Type B pancreatic cell (in vitro differentiated cells): ENCODE results near the gene INSYN1. TPM values are rescaled to one million over a fixed set of nuclear protein-coding genes. Genes with fewer than 3 reads are reported as not detected.
A peak's percentile ranks its signal among the peaks of the same experiment; 100 is the strongest.

ENCODE experiments used
- DNase-seq: peaks from one replicate; pipeline ENCODE4 v3.0.0; 2021; ENCODE audit warnings: mixed read lengths; ENCODE audit not compliant: unreplicated experiment; ENCODE audit errors: extremely low spot score
- H3K27ac Mint-ChIP-seq: 2 replicates; pipeline ENCODE4 v1.8.0; 2021; ENCODE audit warnings: mild to moderate bottlenecking, mixed read lengths
- H3K27me3 Mint-ChIP-seq: 2 replicates; pipeline ENCODE4 v1.8.0; 2021; ENCODE audit warnings: mixed read lengths
- H3K36me3 Mint-ChIP-seq: 2 replicates; pipeline ENCODE4 v1.8.0; 2021; ENCODE audit warnings: mixed read lengths
- H3K4me1 Mint-ChIP-seq: one replicate; pipeline ENCODE4 v1.8.0; 2021; ENCODE audit warnings: mixed read lengths; ENCODE audit not compliant: unreplicated experiment
- H3K4me3 Mint-ChIP-seq: 2 replicates; pipeline ENCODE4 v1.8.0; 2021; ENCODE audit warnings: mild to moderate bottlenecking, mixed read lengths
- H3K9me3 Mint-ChIP-seq: 2 replicates; pipeline ENCODE4 v1.8.0; 2021; ENCODE audit warnings: mixed read lengths
- long read RNA-seq: library from polyadenylated mRNA; unstranded; transcript quantifications from one replicate; pipeline ENCODE4 v2.0.0, GENCODE V29; 2020
- total RNA-seq: library from RNA; stranded (reverse); gene quantifications from 2 replicates; pipeline ENCODE4 v1.2.1, GENCODE V29; 2021; ENCODE audit warnings: low replicate concordance
- TF ChIP-seq, protein P1 (sequence below): fragments of 200-600 bp; sonication (generic); conservative IDR thresholded peaks from 2 replicates; pipeline ENCODE4 v1.5.0; 2021; ENCODE audit warnings: antibody characterized with exemption, mild to moderate bottlenecking

Gene INSYN1, protein sequence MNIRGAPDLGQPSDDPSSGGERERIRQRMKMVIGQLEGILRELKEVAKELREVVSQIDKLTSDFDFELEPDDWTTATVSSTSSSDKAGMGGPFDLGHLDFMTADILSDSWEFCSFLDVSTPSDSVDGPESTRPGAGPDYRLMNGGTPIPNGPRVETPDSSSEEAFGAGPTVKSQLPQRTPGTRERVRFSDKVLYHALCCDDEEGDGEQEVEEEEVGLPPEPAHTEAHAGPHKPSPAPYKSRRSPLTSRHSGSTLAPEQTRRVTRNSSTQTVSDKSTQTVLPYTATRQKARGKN
- total RNA-seq: 5.8 and 6.4 TPM in 2 replicates
- long read RNA-seq: 0 reads

GRCh38 chr15:73753250-73754130, at the start of gene INSYN1:
INSYN1 (minus strand) TSS chr15:73753351; CDS start chr15:73751130, 2,221 bp downstream.
- Mint-ChIP-seq H3K27ac (peak within 1 kb of the TSS; percentile 38), H3K4me3 (peak within 1 kb of the TSS; percentile 40), H3K27me3 (peaks cover 54% of the 10 kb centered on the region), H3K9me3 (no peaks in the 10 kb centered on the region), H3K36me3 (no peaks in the 10 kb centered on the region), H3K4me1 (peaks cover 11% of the 10 kb centered on the region)
- TF ChIP-seq, protein P1, sequence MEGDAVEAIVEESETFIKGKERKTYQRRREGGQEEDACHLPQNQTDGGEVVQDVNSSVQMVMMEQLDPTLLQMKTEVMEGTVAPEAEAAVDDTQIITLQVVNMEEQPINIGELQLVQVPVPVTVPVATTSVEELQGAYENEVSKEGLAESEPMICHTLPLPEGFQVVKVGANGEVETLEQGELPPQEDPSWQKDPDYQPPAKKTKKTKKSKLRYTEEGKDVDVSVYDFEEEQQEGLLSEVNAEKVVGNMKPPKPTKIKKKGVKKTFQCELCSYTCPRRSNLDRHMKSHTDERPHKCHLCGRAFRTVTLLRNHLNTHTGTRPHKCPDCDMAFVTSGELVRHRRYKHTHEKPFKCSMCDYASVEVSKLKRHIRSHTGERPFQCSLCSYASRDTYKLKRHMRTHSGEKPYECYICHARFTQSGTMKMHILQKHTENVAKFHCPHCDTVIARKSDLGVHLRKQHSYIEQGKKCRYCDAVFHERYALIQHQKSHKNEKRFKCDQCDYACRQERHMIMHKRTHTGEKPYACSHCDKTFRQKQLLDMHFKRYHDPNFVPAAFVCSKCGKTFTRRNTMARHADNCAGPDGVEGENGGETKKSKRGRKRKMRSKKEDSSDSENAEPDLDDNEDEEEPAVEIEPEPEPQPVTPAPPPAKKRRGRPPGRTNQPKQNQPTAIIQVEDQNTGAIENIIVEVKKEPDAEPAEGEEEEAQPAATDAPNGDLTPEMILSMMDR: no peak
- DNase-seq: no peak

- TF ChIP-seq, protein P1: no peak
- no peak for DNase-seq
- Mint-ChIP-seq H3K4me3 (no peak overlapping the region), H3K27ac (no peak overlapping the region), H3K9me3 (no peaks in the 10 kb centered on the region), H3K4me1 (no peaks in the 10 kb centered on the region), H3K36me3 (no peaks in the 10 kb centered on the region), H3K27me3 (peaks cover 13% of the 10 kb centered on the region)
Measured at GRCh38 chr15:73802431-73803041, 49.4 kb upstream of the INSYN1 start.

GRCh38 chr15:73800662-73801345, 47.7 kb upstream of the INSYN1 start:
- no peak for DNase-seq
- Mint-ChIP-seq H3K9me3 (no peaks in the 10 kb centered on the region), H3K27me3 (peaks cover 8% of the 10 kb centered on the region), H3K27ac (no peak overlapping the region), H3K4me3 (no peak overlapping the region), H3K4me1 (no peaks in the 10 kb centered on the region), H3K36me3 (no peaks in the 10 kb centered on the region)
- TF ChIP-seq, protein P1: no peak

DNA sequence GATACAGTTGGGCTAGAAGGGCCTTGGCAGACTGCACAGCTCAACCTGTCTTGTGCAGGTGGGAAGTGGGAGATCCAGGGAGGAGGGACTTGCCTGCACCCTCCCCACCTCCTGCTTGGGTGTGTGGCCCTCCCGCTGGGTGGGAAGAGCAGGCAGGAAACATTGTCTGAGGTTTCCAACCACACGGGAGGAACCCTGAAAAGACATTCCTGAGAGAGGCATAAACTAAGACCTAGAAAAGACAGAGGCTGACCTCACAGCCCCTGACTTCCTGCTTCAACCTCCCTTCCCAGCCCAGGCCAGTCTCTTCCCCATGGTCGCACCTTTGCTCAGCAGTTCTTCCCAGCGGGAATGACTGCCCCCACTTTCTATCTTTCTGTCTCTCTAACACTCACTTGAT, 46.3 kb upstream of the INSYN1 start:
- TF ChIP-seq, protein P1: no peak

More for the DNA sequence above, 46.3 kb upstream of the INSYN1 start:
- H3K4me1 Mint-ChIP-seq: no peaks in the 10 kb centered on the region
- no peaks in the 10 kb centered on the region for H3K36me3 Mint-ChIP-seq
- H3K9me3 Mint-ChIP-seq: no peaks in the 10 kb centered on the region
- no peak for DNase-seq
- H3K27me3 Mint-ChIP-seq: peaks cover 8% of the 10 kb centered on the region
- no peak overlapping the region for H3K4me3 Mint-ChIP-seq
- no peak overlapping the region for H3K27ac Mint-ChIP-seq
